HG03097 (cell line): ENCODE measurements around the gene AKAP13.

Source experiments
- ATAC-seq: cut with Tn5 transposase; IDR thresholded peaks from one replicate; pipeline ENCODE4 v1.9.1; 2021; ENCODE audit not compliant: unreplicated experiment, low FRiP score

Gene AKAP13

DNA sequence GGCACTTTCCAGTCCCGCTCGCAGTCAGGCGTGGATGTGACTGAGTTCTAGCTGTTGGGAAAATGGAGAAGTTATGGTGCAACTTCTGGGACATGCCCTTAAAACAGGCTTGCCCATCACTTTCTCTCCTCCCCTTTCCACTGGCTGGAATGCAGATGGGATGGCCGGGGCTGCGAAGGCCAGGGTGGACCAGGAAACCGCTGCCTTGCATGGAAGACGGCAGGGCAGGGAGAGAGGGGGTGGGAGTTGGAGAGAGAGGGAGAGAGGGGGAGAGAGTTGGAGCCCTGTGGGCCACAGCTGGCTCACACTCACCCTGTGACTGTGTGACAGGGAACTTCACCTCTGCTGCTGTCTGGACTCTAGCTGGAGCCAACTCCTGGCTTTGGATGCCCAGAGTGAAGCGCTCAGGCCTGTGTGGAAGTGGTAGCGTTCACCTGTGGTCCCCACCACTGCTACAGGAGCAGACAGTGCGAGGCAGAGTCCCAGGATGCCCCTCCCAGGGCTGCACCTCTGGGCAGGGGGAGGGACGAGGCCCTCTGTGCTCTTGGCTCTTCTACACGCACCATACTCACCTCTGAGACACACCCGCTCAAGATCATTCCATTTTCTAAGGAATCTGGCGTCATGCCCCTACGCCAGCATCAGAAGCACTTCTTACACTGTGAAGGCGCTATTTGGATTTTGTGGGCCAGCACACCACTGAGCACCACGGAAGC, 377.7 kb downstream of the AKAP13 start:
- ATAC-seq, result no peak

GRCh38 chr15:85758655-85758978, 378.2 kb downstream of the AKAP13 start:
- no peak for ATAC-seq

- ATAC-seq, result no peak
Measured at GRCh38 chr15:85759376-85759775, 379.0 kb downstream of the AKAP13 start.

DNA sequence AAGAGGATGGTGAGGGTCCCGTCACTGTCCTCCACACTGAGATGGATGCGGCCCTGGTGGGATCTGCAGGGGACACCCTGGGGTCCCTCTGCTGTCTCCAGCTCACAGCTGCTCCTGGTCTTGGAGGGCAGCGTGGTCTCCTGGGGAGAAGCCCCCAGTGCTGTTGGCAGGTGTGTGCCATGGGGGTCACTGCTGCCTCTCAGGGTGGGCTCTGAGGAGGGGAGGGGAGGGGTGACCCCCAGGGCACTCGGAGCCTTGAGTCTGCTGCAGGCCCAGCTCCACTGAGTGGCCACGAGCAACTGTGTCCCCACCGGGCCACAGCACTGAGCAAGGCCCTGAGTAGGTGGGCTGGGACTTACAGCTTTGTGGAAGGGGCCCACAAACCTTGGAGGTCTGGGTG, 379.6 kb downstream of the AKAP13 start:
- ATAC-seq, result no peak

- no peak for ATAC-seq
Measured at GRCh38 chr15:85760531-85761371, 380.3 kb downstream of the AKAP13 start.

- ATAC-seq, result no peak
Measured at GRCh38 chr15:85761635-85762034, 381.2 kb downstream of the AKAP13 start.

DNA sequence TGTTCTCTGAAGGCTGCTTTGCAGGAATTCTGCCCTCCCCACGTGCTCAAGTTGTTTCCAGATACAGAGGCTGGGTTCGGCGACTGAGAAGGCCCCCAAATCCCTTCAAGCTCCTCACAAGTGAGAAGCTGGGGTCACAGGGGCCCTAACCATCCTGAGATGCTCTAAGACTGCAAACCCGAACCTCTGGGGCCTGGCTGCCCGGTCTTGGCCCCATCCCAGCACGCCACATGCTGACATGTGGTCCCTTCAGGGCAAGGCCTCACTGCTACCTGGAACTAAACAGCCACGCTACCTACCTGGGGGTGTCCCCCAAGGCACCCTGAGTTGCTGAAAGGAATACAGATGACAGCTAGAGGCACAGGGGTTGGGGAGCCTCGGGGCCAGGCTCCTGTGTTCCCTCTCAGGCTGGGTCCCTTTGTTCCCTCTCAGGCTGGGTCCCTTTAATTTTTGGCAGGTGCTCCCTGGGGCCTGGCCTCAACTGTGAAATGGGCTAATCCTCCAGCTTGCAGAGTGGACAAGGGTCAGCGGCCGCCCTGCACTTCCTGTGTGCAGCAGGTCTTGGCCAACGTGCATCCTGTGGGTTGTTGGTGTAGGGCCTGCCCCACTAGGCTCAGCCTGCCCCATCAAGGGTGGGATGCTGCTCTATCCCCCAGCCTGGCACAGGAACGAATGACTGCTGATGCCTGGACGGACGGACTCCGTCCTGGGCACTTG, 381.8 kb downstream of the AKAP13 start:
- ATAC-seq, result no peak

- no peak for ATAC-seq
Measured at GRCh38 chr15:85762756-85763127, 382.3 kb downstream of the AKAP13 start.

DNA sequence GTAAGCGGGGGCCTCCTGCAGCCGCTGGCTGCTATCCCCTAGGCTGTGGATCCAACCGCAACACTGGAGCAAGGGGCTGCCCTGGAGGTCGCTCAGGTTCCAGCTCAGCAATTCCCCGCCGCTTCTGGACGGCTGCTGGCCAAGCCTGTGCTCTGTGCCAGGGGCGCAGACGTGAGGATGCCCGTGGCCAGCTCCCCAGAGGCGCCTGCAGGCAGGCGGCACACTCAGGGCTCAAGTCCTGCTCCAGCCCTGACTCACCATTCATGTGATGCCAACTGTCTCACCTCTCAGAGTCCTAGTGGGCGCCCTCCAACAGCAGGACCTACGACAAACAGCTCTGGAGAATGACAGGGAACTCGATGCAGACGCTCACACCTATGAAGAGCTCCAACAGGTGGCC, 382.8 kb downstream of the AKAP13 start:
- no peak for ATAC-seq

DNA sequence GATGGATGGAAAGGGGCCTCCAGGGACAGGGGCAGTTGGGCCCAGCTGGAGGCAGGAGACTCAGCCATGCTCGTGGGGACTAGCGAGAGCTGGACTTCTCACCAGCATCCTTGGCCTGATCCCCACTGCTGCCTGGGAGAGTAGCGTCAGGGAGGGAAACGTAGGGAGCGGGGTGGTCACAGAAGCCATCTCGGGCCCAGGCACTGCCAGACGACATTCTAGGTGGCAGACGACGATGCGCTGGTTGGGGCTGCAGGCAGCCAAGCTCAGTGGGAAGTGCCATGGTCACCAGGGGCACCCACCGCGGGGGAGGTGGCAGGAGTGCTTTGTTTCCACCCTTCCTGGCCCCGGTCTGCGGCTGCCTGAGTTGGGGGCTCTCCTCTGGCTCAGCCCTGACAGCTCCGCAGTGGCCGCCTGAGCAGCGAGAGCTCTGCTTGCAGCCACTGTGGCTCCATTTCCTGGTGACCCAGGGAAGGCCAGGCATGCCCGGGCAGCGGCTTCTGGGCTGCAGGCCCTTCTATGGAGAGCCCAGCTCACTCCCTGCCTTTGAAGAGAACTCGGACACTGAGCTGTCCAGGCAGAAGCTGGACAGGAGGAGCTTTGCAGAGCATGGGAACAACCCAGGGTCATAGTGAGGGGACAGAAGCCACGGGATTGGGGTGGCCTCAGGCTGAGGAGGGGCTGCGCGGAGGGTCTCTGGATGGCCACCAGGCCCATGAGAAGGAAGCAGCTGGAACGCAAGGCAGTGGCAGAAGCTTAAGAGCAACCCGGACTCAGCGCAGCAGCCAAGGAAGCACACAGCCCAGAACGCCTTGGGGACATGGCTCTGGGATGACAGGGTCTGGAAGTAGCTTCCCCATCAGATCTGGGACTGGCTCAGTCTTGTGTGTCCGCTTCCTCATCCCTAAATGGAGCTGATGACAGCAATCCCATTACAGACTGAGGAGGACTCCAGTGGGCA, 383.6 kb downstream of the AKAP13 start:
- ATAC-seq, result no peak

DNA sequence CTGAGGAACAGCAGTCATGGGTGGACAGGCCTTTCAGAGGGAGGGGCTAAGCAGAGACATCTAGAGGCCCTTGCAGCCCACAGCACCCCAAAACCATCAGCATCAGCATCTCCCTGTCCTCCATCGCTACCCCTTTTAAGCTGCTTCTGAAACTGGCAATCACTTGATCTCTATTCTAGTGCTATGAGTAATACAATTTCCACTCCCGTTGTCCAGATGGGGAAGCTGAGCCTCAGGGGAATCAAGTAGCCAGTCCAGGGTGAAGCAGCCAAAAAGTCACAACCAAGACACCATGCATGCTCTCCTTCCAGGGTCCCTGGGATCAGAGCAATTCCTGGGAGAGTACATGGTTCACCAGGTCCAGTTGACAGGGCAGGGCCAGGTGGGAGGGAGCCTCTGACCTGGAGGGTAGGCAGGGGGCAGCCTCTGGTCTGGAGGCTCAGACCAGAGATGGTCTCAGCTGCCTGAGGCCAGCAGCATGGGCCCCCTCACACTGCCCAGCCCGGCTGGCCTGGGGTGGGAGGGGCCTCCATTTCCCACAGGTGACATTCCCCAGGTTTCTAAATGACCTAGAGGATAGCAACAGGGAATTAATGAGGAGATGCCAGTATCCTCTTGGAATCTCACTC, 384.4 kb downstream of the AKAP13 start:
- no peak for ATAC-seq

DNA sequence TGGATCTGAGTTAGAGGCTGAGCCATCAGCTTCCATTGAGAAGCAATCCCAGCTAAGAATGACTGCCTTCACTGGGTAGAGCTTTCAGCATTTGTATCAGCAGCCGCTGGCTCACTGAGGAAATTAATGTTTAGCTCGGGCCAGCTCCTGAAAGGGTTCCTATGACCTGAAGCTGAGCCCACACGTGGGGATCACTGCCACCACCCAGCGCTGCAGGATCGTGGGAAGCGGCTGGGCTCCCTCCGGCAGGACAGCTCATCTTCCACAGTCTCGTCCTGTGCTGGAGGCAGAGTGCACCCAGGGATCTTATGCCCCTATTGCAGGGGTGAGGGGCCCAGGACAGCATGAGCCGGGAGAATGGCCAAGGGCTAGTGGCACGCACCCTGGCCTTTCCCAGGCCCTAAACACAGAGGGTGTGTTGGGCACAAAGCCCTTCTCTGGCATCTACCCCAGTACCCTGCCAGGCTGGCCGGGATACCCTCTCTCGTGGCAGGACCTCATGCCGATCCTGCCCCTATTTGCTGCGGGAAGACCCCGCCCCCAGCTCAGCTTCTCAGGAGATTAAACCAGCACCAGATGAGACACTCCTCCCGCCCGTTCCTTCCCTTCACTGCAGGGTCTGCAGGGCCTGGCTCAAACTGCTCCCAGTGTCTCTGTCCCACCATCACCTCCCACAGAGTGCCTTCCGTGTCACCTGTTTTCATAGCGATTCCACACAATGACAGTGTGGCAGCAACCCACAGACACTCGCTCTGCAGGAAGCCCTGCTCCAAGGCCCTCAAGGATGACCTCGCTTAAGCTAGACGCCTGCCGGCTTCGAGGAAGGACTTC, 385.8 kb downstream of the AKAP13 start:
- no peak for ATAC-seq

DNA sequence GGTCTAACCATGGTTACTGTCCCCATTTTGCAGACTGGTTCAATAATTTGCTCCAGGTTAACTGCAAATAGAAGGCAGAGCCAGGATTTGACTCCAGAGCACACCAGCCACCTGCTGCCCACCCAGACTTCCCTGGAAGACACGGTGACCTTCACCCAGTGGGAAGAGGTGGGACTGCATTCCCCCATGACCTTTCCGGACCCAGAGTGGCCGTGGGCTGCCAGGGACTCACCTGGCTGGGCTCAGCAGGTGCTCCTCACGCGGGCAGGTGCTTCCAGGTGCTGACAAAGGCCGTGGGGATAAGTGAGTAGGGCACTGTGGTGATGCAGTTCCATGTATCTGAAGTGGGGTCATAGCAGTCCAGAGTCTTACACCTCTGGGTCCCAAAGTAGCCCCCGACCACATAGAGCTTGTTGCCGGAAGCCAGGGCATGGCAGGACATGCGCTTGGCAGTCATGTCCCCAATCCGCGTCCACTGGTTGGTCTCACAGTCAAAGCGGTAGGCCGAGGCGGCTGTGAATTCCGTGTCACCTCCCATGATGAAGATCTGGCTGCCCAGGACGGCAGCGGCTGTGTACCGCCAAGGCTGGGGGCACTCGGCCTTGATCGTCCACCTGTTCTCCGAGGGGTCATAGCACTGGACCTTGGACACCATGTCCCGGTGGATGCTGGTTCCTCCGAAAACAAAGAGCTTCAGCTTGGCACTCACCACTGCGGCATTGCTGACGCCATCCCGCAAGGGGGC, 387.6 kb downstream of the AKAP13 start:
- ATAC-seq, result no peak

- ATAC-seq, result no peak
Measured at GRCh38 chr15:85768595-85769168, 388.3 kb downstream of the AKAP13 start.

DNA sequence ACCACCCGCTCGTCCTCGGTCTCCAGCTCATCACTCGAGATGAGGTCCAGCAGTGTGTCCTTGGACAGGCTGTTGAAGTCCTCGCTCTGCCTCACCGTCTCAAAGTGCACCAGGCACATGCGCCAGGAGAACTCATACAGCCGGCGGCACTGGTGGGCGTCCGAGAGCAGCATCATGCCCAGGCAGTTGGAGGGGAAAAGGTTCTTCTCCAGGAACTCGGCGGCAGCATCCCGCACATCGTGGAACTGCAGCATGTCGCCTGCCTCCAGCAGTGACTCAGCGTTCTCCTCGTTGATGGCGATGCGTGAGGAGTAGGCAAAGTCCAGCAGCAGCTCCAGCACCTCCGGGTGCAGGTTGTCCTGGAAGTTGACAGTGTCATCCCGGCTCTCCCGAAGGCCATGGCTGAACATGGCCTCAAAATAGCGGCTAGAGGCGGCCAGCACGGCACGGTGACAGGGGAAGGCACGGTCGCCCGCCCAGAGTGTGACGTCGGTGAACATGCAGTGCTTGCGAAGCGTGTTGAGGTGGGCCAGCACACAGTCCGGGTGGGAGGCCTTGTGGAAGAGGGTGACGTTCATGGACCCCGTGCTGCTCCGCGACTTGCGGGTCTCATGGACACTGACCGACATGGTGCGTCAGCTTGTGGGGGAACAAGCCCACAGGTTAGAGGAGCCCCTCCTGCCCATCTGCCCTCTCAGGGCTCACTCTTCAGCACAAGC, 388.9 kb downstream of the AKAP13 start:
- no peak for ATAC-seq

DNA sequence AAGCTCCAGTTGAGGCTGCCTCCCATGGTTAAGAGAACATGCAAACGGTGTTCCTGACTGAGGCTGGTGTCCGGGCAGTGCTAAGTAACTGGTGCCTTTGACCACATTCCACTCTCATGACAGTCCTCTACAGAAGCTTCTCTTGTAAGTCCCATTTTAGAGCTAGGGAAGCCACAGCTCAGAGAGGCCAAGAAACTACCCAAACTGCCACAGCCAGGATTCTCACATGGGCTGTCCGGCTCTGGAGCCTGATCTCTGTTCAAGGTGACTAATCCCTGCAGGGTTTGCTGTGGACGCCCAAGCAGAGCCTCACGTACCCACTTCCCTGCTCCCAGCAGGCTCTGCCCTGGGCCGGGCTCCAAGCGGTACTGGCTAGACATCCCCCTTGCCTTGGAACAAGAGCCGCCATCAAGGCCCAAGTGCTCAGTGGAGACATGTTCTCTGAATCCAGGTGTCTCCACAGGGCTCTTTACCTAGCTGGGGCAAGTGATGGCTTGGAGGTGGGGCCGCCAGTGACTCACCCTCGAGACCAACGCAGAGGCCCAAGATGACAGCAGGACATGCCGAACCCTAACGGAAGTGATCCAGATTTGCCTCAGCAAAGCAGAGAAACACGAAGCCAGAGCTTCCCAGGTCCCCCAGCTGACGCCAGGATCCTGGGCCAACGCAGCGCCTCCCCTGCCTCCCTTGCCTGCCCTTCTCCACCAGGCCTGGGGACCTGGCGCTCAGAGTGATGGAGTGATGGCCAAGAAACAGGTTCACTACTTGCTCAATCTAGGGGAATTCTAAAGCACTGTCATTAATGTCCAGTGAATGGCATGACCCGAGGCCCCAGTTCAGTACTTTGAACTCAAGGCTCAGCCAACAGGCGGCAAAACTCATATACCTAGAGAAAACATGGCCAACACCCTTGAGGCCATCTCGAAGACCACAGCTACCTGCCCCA, 390.0 kb downstream of the AKAP13 start:
- ATAC-seq, result no peak
